Germinal center (tissue), 1 donor: ENCODE results near the gene UBTD1.
A peak's percentile ranks its signal among the peaks of the same experiment; 100 is the strongest.
"Not testable (repeated sequence)": the region's sequence is repeated elsewhere in the genome, so short reads cannot be mapped to it uniquely, and the experiment has no call there.

Source experiments
- DNase-seq: peaks from one replicate; pipeline ENCODE4 v3.0.0; 2012; ENCODE audit warnings: mixed read lengths, low spot score

UBTD1 gene

GRCh38 chr10:97563337-97563736 is 64.6 kb downstream of the UBTD1 start:
- DNase-seq, result no peak

- no peak for DNase-seq
Measured at GRCh38 chr10:97564776-97565175, 66.1 kb downstream of the UBTD1 start.

GRCh38 chr10:97566336-97566996 is 67.7 kb downstream of the UBTD1 start:
- no peak for DNase-seq

GRCh38 chr10:97567891-97568290 is 69.2 kb downstream of the UBTD1 start:
- no peak for DNase-seq

- DNase-seq, result no peak
Measured at GRCh38 chr10:97570146-97570788, 71.5 kb downstream of the UBTD1 start.

- DNase-seq, result no peak
Measured at GRCh38 chr10:97570789-97571471, 72.2 kb downstream of the UBTD1 start.

- no peak for DNase-seq
Measured at GRCh38 chr10:97571622-97572021, 72.9 kb downstream of the UBTD1 start.

- peak; percentile 69 for DNase-seq
Measured at GRCh38 chr10:97572214-97572989, 73.7 kb downstream of the UBTD1 start, which contains the start of gene ANKRD2. ANKRD2 (plus strand) TSS chr10:97572779; CDS start chr10:97572789, 10 bp downstream.

- no peak for DNase-seq
Measured at GRCh38 chr10:97573021-97573420, 74.3 kb downstream of the UBTD1 start.

GRCh38 chr10:97573672-97574071 is 74.9 kb downstream of the UBTD1 start:
- DNase-seq, result no peak

- DNase-seq, result no peak
Measured at GRCh38 chr10:97574374-97575126, 75.8 kb downstream of the UBTD1 start.

GRCh38 chr10:97575127-97575668 is 76.5 kb downstream of the UBTD1 start:
- DNase-seq, result no peak

- DNase-seq, result not testable (repeated sequence)
Measured at GRCh38 chr10:97576487-97576886, 77.8 kb downstream of the UBTD1 start.

GRCh38 chr10:97577701-97578100 is 79.0 kb downstream of the UBTD1 start:
- no peak for DNase-seq

- DNase-seq, result no peak
Measured at GRCh38 chr10:97578171-97578844, 79.6 kb downstream of the UBTD1 start.

- DNase-seq, result no peak
Measured at GRCh38 chr10:97580421-97581367, 82.0 kb downstream of the UBTD1 start.

GRCh38 chr10:97582169-97582568 is 83.4 kb downstream of the UBTD1 start:
- DNase-seq, result no peak

GRCh38 chr10:97583476-97583875 is 84.8 kb downstream of the UBTD1 start:
- DNase-seq, result no peak

- DNase-seq, result no peak
Measured at GRCh38 chr10:97584060-97584797, 85.5 kb downstream of the UBTD1 start, which contains the start of gene HOGA1. HOGA1 (plus strand) TSS chr10:97584389; CDS start chr10:97584704, 315 bp downstream.
